HG03097 (cell line): Measurements from ENCODE around the gene PDCD1.

ENCODE experiments used
- ATAC-seq: cut with Tn5 transposase; IDR thresholded peaks from one replicate; pipeline ENCODE4 v1.9.1; 2021; ENCODE audit not compliant: unreplicated experiment, low FRiP score

The PDCD1 gene

GRCh38 chr2:241865957-241866789, 7.5 kb upstream of the PDCD1 start:
- no peak for ATAC-seq

- ATAC-seq = no peak
Measured at GRCh38 chr2:241865416-241865956, 6.8 kb upstream of the PDCD1 start.

- no peak for ATAC-seq
Measured at GRCh38 chr2:241864850-241865213, 6.1 kb upstream of the PDCD1 start.

GRCh38 chr2:241864168-241864849, 5.6 kb upstream of the PDCD1 start:
- no peak for ATAC-seq

- no peak for ATAC-seq
Measured at GRCh38 chr2:241863536-241863954, 4.9 kb upstream of the PDCD1 start.

- ATAC-seq = no peak
Measured at GRCh38 chr2:241862775-241863535, 4.3 kb upstream of the PDCD1 start.

GRCh38 chr2:241862093-241862492, 3.4 kb upstream of the PDCD1 start:
- ATAC-seq = no peak

GRCh38 chr2:241861264-241861663, 2.6 kb upstream of the PDCD1 start:
- no peak for ATAC-seq

GRCh38 chr2:241860184-241861078, 1.7 kb upstream of the PDCD1 start:
- no peak for ATAC-seq

- no peak for ATAC-seq
Measured at GRCh38 chr2:241859436-241860183, 916 bp upstream of the PDCD1 start.

GRCh38 chr2:241859017-241859435, 332 bp upstream of the PDCD1 start:
- ATAC-seq = no peak

- ATAC-seq = no peak
Measured at GRCh38 chr2:241857572-241858121, 1.0 kb downstream of the PDCD1 start.

- ATAC-seq = no peak
Measured at GRCh38 chr2:241857041-241857541, 1.6 kb downstream of the PDCD1 start.

GRCh38 chr2:241855888-241856422, 2.7 kb downstream of the PDCD1 start:
- no peak for ATAC-seq

- no peak for ATAC-seq
Measured at GRCh38 chr2:241855245-241855887, 3.3 kb downstream of the PDCD1 start.

- ATAC-seq = no peak
Measured at GRCh38 chr2:241854342-241855244, 4.1 kb downstream of the PDCD1 start.
